ENCODE measurements around the gene GJC2. TPM values are rescaled to one million over a fixed set of nuclear protein-coding genes. Genes with fewer than 3 reads are reported as not detected.

The GJC2 gene
- total and polyA plus RNA-seq, 4 donors = 1.5 to 6.7 (median 2.6) TPM

DNA sequence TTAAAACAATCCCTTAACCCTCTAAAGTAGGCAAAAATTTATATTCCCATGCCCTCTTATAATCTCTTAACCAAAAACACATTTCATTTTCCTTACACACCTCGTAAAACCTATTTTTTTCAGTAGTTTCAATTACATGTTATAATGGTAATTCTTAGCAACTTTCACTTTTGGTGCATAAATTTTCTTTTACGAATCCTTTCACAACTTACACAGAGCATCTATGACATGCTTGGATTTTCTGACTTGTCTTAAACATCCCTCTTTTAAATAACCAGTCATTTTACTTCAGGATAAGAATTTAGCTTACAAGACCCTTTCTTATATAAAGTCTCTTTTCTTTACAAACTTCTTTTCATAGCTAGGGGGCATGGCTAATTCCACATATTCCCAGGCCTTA lies 31.7 kb upstream of the GJC2 start:
- no peaks in the 10 kb centered on the region for H3K4me1 ChIP-seq (ENCODE audit: control insufficient read depth in 5 of 5, insufficient read depth in 5 of 5, low read length in 5 of 5)
- no peaks in the 10 kb centered on the region for H3K27me3 ChIP-seq (ENCODE audit: control insufficient read depth in 3 of 3, insufficient read depth in 3 of 3, low read length in 2 of 3)
- ATAC-seq (ENCODE audit: insufficient read depth, low FRiP score) (no peak), DNase-seq (no peak)
- no peaks in the 10 kb centered on the region for H3K36me3 ChIP-seq (ENCODE audit: control insufficient read depth in 4 of 4, insufficient read depth in 4 of 4, low read length in 4 of 4)
- 85 to 88% methylated on average over 2 of the region's 2 CpGs for WGBS, 2 donors
- no peak overlapping the region for H3K27ac ChIP-seq (ENCODE audit: low read depth in 1 of 2, low read length in 1 of 2)
- H3K4me3 ChIP-seq = no peak overlapping the region
- no peaks in the 10 kb centered on the region for H3K9me3 ChIP-seq (ENCODE audit: control insufficient read depth in 4 of 4, insufficient read depth in 3 of 4, low read length in 3 of 4)
- no peak overlapping the region for H3K9ac ChIP-seq (ENCODE audit: insufficient read depth in 1 of 2, low read length in 2 of 2)
- TF ChIP-seq CTCF (IDR thresholded peaks at IDR 0.05; ENCODE audit: control extremely low read depth, extremely low read depth) = no peak

GRCh38 chr1:228120351-228120750 lies 29.4 kb upstream of the GJC2 start:
- no peaks in the 10 kb centered on the region for H3K9me3 ChIP-seq (ENCODE audit: control insufficient read depth in 4 of 4, insufficient read depth in 3 of 4, low read length in 3 of 4)

DNA sequence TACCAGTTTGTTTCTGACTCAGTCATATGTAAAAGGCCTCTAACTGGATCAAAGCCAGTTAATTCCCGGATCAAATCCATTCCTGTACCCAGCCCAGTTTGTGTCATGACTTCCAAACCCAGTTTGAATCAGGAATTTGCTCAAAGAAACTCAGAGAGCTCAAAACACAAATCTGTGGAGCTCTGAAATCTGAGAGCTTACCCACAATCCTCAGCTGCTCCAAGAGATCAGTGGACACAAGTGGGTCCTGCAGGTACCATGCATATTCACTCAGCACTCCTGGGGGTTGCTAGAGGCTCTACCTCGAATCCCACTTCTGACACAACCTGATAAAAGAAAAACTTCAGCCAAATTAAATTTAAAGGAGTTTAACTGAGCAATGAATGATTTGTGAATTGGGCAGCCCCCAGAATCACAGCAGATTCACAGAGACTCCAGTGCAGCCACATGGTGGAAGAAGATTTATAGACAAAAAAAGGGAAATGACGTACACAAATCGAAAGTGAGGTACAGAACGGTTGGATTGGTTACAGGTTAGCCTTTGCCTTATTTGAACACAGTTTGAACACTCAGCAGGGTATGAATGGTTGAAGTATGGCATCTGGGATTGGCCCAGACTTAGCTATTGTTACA lies 28.8 kb upstream of the GJC2 start:
- TF ChIP-seq CTCF (IDR thresholded peaks at IDR 0.05; ENCODE audit: control extremely low read depth, extremely low read depth) = no peak
- Histone ChIP-seq H3K9me3 (ENCODE audit: control insufficient read depth in 4 of 4, insufficient read depth in 3 of 4, low read length in 3 of 4) (no peaks in the 10 kb centered on the region), H3K4me1 (ENCODE audit: control insufficient read depth in 5 of 5, insufficient read depth in 5 of 5, low read length in 5 of 5) (no peaks in the 10 kb centered on the region), H3K27me3 (ENCODE audit: control insufficient read depth in 3 of 3, insufficient read depth in 3 of 3, low read length in 2 of 3) (no peaks in the 10 kb centered on the region), H3K4me3 (no peak overlapping the region), H3K9ac (ENCODE audit: insufficient read depth in 1 of 2, low read length in 2 of 2) (no peak overlapping the region), H3K36me3 (ENCODE audit: control insufficient read depth in 4 of 4, insufficient read depth in 4 of 4, low read length in 4 of 4) (no peaks in the 10 kb centered on the region), H3K27ac (ENCODE audit: low read depth in 1 of 2, low read length in 1 of 2) (no peak overlapping the region)
- no peak for ATAC-seq (ENCODE audit: insufficient read depth, low FRiP score)
- WGBS, 2 donors = 51 to 60% methylated on average over 5 of the region's 5 CpGs
- no peak for DNase-seq

More at GRCh38 chr1:228120351-228120750, 29.4 kb upstream of the GJC2 start:
- Histone ChIP-seq H3K9ac (ENCODE audit: insufficient read depth in 1 of 2, low read length in 2 of 2) (no peak overlapping the region), H3K4me3 (no peak overlapping the region), H3K36me3 (ENCODE audit: control insufficient read depth in 4 of 4, insufficient read depth in 4 of 4, low read length in 4 of 4) (no peaks in the 10 kb centered on the region), H3K4me1 (ENCODE audit: control insufficient read depth in 5 of 5, insufficient read depth in 5 of 5, low read length in 5 of 5) (no peaks in the 10 kb centered on the region), H3K27me3 (ENCODE audit: control insufficient read depth in 3 of 3, insufficient read depth in 3 of 3, low read length in 2 of 3) (no peaks in the 10 kb centered on the region), H3K27ac (ENCODE audit: low read depth in 1 of 2, low read length in 1 of 2) (no peak overlapping the region)
- DNase-seq (no peak), ATAC-seq (ENCODE audit: insufficient read depth, low FRiP score) (no peak)
- WGBS, 2 donors = 53 to 89% methylated on average over 1 of the region's 1 CpG
- TF ChIP-seq CTCF (IDR thresholded peaks at IDR 0.05; ENCODE audit: control extremely low read depth, extremely low read depth) = no peak

GRCh38 chr1:228122921-228123441 lies 26.7 kb upstream of the GJC2 start:
- 78 to 83% methylated on average over 1 of the region's 1 CpG for WGBS, 2 donors
- H3K4me1 ChIP-seq (ENCODE audit: control insufficient read depth in 5 of 5, insufficient read depth in 5 of 5, low read length in 5 of 5) = no peaks in the 10 kb centered on the region
- no peak overlapping the region for H3K4me3 ChIP-seq
- no peaks in the 10 kb centered on the region for H3K27me3 ChIP-seq (ENCODE audit: control insufficient read depth in 3 of 3, insufficient read depth in 3 of 3, low read length in 2 of 3)
- no peaks in the 10 kb centered on the region for H3K9me3 ChIP-seq (ENCODE audit: control insufficient read depth in 4 of 4, insufficient read depth in 3 of 4, low read length in 3 of 4)
- no peak overlapping the region for H3K9ac ChIP-seq (ENCODE audit: insufficient read depth in 1 of 2, low read length in 2 of 2)
- no peak for TF ChIP-seq CTCF (IDR thresholded peaks at IDR 0.05; ENCODE audit: control extremely low read depth, extremely low read depth)
- H3K27ac ChIP-seq (ENCODE audit: low read depth in 1 of 2, low read length in 1 of 2) = no peak overlapping the region
- H3K36me3 ChIP-seq (ENCODE audit: control insufficient read depth in 4 of 4, insufficient read depth in 4 of 4, low read length in 4 of 4) = no peaks in the 10 kb centered on the region
- ATAC-seq (ENCODE audit: insufficient read depth, low FRiP score) (no peak), DNase-seq (no peak)

Measured in lung (tissue), 12 donors.